Ovary (tissue), 9 donors: ENCODE measurements around the gene MYOM3. TPM values are rescaled to one million over a fixed set of nuclear protein-coding genes. Genes with fewer than 3 reads are reported as not detected.
A peak's percentile ranks its signal among the peaks of the same experiment; 100 is the strongest.
"Not testable (repeated sequence)": the region's sequence is repeated elsewhere in the genome, so short reads cannot be mapped to it uniquely, and the experiment has no call there.

Experiments
- DNase-seq, 5 donors: peaks; one replicate each; pipeline ENCODE4 v3.0.0-alpha.2; 2019 to 2020
- H3K27ac ChIP-seq, 2 donors: fragments of 200-600 bp; one replicate each; pipeline versions ENCODE4 v1.5.1 to v1.8.0; 2019 to 2022
- H3K27me3 ChIP-seq: fragments of 200-600 bp; one replicate; pipeline ENCODE4 v1.8.0; 2022
- H3K36me3 ChIP-seq: fragments of 200-600 bp; sonication (generic); one replicate; pipeline ENCODE4 v1.5.1; 2019
- H3K4me1 ChIP-seq: one replicate; pipeline ENCODE4 v1.8.1; 2013; ENCODE audit warnings: mild to moderate bottlenecking, moderate library complexity; ENCODE audit not compliant: insufficient read depth
- H3K4me3 ChIP-seq: fragments of 200-600 bp; sonication (generic); one replicate; pipeline ENCODE4 v1.5.1; 2017
- H3K9me3 ChIP-seq, 2 donors: fragments of 200-600 bp in 1 of 2; sonication (generic) in 1 of 2; one replicate each; pipeline versions ENCODE4 v1.5.1 to v1.8.1; 2013 to 2019; ENCODE audit warnings: mild to moderate bottlenecking in 1 of 2, moderate library complexity in 1 of 2
- EP300 ChIP-seq: sonication (generic); formaldehyde crosslinking; IDR thresholded peaks from one replicate; pipeline ENCODE4 v1.6.1; 2017; ENCODE audit warnings: antibody characterized with exemption
- POLR2A ChIP-seq: fragments of 450-650 bp; IDR thresholded peaks from one replicate; pipeline ENCODE4 v1.6.1; 2017; ENCODE audit warnings: antibody characterized with exemption, mild to moderate bottlenecking, moderate library complexity
- WGBS, 3 donors: extraction: QIAGEN DNeasy Blood & Tissue Kit in 1 of 3; methylation state at CpG; one replicate each; pipeline versions ENCODE4 v1.1.5 to v1.1.7; 2013 to 2017; 5-methylcytosine and 5-hydroxymethylcytosine counted together
- intact Hi-C, 4 donors: fragments of 100-400 bp; cut with DNase I; formaldehyde crosslinking; loops; one replicate each; pipeline versions ENCODE4 v1.11.0 to v1.15.1; 2022 to 2023
- polyA plus RNA-seq, 2 donors: library from polyadenylated mRNA; stranded (reverse); fragments of 200-250 nt in 1 of 2; fragments of 350-450 nt in 1 of 2; fragmentation: Illumina TruSeq in 1 of 2; extraction: RNeasy Lipid Tissue Mini Kit (QIAGEN cat#74804) in 1 of 2; gene quantifications; one replicate each; pipeline ENCODE4 v1.2.3, GENCODE V29; 2013 to 2014
- total RNA-seq, 7 donors: library from RNA; depleted of rRNA in 2 of 7; stranded (reverse); fragments of >200 nt in 2 of 7; fragmentation: NEBNext Ultra II Directional in 3 of 7; extraction: Animal tissue kit (Norgen Biotek cat#: 25700) in 3 of 7; gene quantifications; one replicate each; pipeline versions ENCODE4 v1.1.0 to v1.2.4, GENCODE V29; 2016 to 2023
- TF ChIP-seq, protein P1 (sequence below), 3 donors: fragments of 450-650 bp in 2 of 3; fragments of 200-600 bp in 1 of 3; IDR thresholded peaks; one replicate each; pipeline versions ENCODE4 v1.5.1 to v1.8.0; 2016 to 2022; ENCODE audit warnings: antibody characterized with exemption in 3 of 3, mild to moderate bottlenecking in 1 of 3
- donor health status: DM: no; HTN: no; CAD: no; lungs with moderate emphysema.
- donor health status: DM: no; HTN: no; CAD: no.
- donor health status: Bipolar disorder and iron deficiency.
- donor health status: DM: yes; HTN: yes; CAD: no.
- donor health status: DM: no; HTN: no; CAD: no.
- donor health status: DM: yes; HTN: yes; CAD: no.

MYOM3 gene
- total and polyA plus RNA-seq, 9 donors = 0.08 to 1.2 (median 0.27) TPM

DNA sequence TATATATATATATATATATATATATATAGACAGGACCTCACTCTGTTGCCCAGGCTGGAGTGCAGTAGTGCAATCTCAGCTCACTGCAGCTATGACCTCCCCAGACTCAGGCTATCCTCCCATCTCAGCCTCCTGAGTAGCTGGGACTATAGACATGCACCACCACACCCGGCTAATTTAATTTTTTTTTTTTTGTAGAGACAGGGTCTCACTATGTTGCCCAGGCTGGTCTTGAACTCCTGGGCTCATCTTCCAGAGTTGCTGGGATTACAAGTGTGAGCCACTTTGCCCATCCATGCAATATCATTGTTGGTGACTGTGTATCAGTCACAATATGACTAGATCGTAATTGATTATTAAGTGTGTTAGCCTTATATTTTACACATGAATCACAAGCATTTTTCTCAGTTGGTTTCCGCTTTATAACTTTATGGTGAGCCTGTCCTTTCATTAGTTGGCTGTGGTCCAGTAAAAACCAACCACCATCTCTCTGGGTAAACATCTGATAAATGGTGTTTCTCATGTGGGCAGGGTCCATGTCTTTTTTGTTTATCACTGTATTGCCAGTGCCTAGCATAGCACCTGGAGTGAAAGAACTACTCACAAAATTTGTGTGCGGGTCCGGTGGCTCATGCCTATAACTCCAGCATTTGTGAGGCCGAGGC lies 63.6 kb downstream of the MYOM3 start:
- Histone ChIP-seq H3K4me1 (peaks cover 6% of the 10 kb centered on the region), H3K27me3 (no peaks in the 10 kb centered on the region)
- DNase-seq = peak in 1 of 5 donors; percentile 12

DNA sequence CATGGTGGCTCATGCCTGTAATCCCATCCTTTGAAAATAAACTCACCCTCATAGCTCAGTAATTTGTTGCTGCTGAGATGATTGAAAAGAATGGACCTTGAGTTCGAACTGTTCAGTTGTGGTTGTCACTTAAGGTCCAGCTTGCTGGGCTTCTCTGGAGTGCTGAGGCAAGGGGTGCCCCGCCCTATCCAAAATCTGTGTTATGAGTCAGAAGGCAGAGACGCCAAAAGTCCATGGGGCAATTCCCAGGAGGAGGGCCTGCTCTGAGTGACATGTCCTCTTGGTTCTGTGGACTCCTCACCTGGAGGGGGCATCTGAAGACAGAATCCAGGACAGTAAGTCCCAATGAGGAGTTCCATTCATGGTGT lies 64.8 kb downstream of the MYOM3 start:
- DNase-seq = peak in 3 of 5 donors; percentile 40 to 67 (median 41)
- Histone ChIP-seq H3K4me3 (no peak overlapping the region), H3K9me3 (no peaks in the 10 kb centered on the region), H3K27ac (no peak overlapping the region), H3K36me3 (no peaks in the 10 kb centered on the region), H3K27me3 (no peaks in the 10 kb centered on the region), H3K4me1 (peaks cover 6% of the 10 kb centered on the region)
- WGBS, 3 donors = 43 to 51% (median 45%) methylated on average over 3 of the region's 3 CpGs
- intact Hi-C loops = no loop called here
- TF ChIP-seq, protein P1, sequence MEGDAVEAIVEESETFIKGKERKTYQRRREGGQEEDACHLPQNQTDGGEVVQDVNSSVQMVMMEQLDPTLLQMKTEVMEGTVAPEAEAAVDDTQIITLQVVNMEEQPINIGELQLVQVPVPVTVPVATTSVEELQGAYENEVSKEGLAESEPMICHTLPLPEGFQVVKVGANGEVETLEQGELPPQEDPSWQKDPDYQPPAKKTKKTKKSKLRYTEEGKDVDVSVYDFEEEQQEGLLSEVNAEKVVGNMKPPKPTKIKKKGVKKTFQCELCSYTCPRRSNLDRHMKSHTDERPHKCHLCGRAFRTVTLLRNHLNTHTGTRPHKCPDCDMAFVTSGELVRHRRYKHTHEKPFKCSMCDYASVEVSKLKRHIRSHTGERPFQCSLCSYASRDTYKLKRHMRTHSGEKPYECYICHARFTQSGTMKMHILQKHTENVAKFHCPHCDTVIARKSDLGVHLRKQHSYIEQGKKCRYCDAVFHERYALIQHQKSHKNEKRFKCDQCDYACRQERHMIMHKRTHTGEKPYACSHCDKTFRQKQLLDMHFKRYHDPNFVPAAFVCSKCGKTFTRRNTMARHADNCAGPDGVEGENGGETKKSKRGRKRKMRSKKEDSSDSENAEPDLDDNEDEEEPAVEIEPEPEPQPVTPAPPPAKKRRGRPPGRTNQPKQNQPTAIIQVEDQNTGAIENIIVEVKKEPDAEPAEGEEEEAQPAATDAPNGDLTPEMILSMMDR (IDR thresholded peaks at IDR 0.05) = no peak
- no peak for TF ChIP-seq EP300
- no peak for TF ChIP-seq POLR2A

More for the DNA sequence above, 63.6 kb downstream of the MYOM3 start:
- TF ChIP-seq POLR2A (no peak), EP300 (no peak)
- TF ChIP-seq, protein P1 (IDR thresholded peaks at IDR 0.05) = no peak
- intact Hi-C loops = no loop called here
- Histone ChIP-seq H3K4me3 (no peak overlapping the region), H3K36me3 (no peaks in the 10 kb centered on the region), H3K9me3 (no peaks in the 10 kb centered on the region), H3K27ac (no peak overlapping the region)
- 85 to 98% (median 93%) methylated on average over 6 of the region's 6 CpGs for WGBS, 3 donors

GRCh38 chr1:24045771-24046170 lies 66.2 kb downstream of the MYOM3 start:
- TF ChIP-seq EP300 (no peak), POLR2A (no peak)
- TF ChIP-seq, protein P1 (IDR thresholded peaks at IDR 0.05) = no peak
- H3K36me3 ChIP-seq = no peaks in the 10 kb centered on the region
- 15 to 31% (median 18%) methylated on average over 2 of the region's 2 CpGs for WGBS, 3 donors
- no peaks in the 10 kb centered on the region for H3K27me3 ChIP-seq
- H3K9me3 ChIP-seq = no peaks in the 10 kb centered on the region
- intact Hi-C loops = no loop called here
- no peak for DNase-seq
- H3K4me1 ChIP-seq = peaks cover 6% of the 10 kb centered on the region
- H3K4me3 ChIP-seq = no peak overlapping the region
- peak overlapping the region; percentile 20 to 42 for H3K27ac ChIP-seq

GRCh38 chr1:24044672-24045071 lies 67.3 kb downstream of the MYOM3 start:
- not testable (repeated sequence) for H3K4me1 ChIP-seq
- WGBS, 3 donors = 94 to 96% (median 95%) methylated on average over 5 of the region's 5 CpGs
- peak in 1 of 5 donors; percentile 1 for DNase-seq

GRCh38 chr1:24043345-24044032 lies 68.4 kb downstream of the MYOM3 start:
- TF ChIP-seq, protein P1 (IDR thresholded peaks at IDR 0.05) = no peak
- TF ChIP-seq POLR2A = no peak
- no peak for TF ChIP-seq EP300
- intact Hi-C loops = no loop called here
- peaks cover 6% of the 10 kb centered on the region for H3K4me1 ChIP-seq
- H3K4me3 ChIP-seq = no peak overlapping the region
- H3K36me3 ChIP-seq = no peaks in the 10 kb centered on the region
- H3K27ac ChIP-seq = no peak overlapping the region
- DNase-seq = no peak
- WGBS, 3 donors = 38 to 63% (median 55%) methylated on average over 1 of the region's 1 CpG
- no peaks in the 10 kb centered on the region for H3K27me3 ChIP-seq
- no peaks in the 10 kb centered on the region for H3K9me3 ChIP-seq

More at GRCh38 chr1:24044672-24045071, 67.3 kb downstream of the MYOM3 start:
- H3K27ac ChIP-seq, intact Hi-C loops, H3K27me3 ChIP-seq, H3K9me3 ChIP-seq, H3K36me3 ChIP-seq, H3K4me3 ChIP-seq: not testable (repeated sequence)
